CD4-positive, alpha-beta T cell treated with Interleukin-1 beta for 1 hour (primary cell): ENCODE results near the gene ARHGEF38.
"Not testable (repeated sequence)": the region's sequence is repeated elsewhere in the genome, so short reads cannot be mapped to it uniquely, and the experiment has no call there.

Experiments
- DNase-seq, 2 donors: peaks; one replicate each; pipeline ENCODE4 v3.0.0-alpha.2; 2020 to 2022

The ARHGEF38 gene

DNA sequence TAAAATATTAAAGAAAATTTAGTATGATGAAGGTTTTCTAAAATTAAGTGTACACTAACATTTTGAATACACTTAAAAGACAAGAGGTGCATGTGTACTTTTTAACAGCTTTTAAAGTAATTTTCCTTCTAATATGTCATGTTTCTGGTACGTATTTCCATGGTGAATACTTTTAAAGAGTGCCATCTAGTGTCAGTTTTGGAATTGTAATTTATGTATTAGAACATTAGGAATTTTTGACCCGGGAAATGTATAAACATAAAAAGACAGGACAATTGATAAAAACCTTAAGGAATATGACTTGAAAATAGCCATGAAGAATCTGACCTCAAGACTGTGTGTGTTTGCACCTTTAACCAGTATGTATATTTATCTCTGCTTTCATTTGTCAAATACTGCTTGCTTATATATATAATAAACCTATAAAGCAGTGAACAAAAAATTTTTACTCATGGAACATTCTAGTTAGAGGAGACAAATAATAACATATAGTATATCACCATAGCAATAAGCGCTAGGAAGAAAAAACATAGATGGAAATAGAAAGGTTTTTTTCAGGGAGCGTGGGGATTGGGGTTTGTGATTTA lies 163.4 kb downstream of the ARHGEF38 start:
- DNase-seq = peak in 1 of 2 donors; percentile 34

DNA sequence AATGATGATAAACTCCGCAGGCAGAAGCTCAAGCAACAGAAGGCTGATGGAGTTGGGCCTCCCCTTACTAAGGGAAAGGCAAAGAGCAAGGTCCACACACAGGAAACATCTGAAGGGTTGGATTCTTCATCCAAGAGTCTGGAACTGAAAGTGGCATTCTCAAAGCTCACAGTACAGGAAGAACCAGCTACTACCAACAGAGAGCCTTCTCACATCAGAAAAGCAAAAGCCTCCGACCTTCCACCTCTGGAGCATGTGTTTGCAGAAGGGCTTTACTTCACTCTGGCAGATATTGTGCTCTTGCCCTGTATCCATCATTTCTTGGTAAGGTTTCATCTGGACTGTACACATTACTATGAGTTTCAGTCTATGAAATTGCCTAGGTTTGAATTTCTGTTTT lies 166.8 kb downstream of the ARHGEF38 start:
- no peak for DNase-seq

DNA sequence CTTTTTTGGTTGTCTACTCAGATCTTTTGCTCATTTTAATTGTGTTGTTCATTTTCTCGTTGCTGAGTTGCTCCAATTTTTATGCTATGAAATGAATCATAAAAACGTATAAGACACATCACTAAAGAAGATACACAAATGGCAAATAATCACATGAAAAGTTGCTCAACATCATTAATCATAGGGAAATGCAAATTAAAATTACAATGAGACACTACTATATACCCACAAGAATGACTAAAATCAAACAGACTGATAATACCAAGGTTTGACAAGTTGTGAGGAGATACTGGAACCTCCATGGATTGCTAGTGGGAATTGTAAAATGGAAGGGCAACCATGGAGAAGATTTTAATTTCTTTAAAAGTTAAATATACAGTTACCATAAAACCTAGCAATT lies 173.2 kb downstream of the ARHGEF38 start:
- DNase-seq = no peak

DNA sequence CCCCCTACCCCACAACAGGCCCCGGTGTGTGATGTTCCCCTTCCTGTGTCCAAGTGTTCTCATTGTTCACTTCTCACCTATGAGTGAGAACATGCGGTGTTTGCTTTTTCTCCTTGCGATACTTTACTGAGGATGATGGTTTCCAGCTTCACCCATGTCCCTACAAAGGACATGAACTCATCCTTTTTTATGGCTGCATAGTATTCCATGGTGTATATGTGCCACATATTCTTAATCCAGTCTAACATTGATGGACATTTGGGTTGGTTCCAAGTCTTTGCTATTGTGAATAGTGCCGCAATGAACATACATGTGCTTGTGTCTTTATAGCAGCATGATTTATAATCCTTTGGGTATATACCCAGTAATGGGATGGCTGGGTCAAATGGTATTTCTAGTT lies 177.5 kb downstream of the ARHGEF38 start:
- DNase-seq = not testable (repeated sequence)
